ENCODE measurements around the gene GTF3A.

DNA sequence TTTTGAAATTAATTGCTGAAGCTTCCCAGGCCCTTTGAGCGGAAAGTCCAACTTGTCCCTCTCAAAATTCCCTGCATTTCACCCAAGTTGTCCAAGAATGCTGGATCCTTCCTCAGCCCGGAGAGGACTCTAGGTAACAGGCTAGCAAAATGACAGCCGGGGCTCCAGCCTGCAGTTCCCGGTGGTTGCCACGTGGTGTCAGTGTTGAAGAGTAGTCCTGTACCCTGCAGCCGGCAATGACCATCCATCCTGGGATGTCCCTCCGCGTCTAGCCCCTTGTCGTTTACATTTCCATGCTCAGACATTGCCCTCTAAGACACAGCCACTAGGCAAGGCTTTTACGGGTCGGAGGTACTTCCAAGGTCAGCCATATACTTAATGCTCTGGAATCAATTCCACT, 57.3 kb downstream of the GTF3A start:
- TF ChIP-seq EZH2 (IDR thresholded peaks at IDR 0.05; ENCODE audit: borderline replicate concordance, low read depth, low read length, poor library complexity, severe bottlenecking), result no peak
- TF ChIP-seq, protein P1, sequence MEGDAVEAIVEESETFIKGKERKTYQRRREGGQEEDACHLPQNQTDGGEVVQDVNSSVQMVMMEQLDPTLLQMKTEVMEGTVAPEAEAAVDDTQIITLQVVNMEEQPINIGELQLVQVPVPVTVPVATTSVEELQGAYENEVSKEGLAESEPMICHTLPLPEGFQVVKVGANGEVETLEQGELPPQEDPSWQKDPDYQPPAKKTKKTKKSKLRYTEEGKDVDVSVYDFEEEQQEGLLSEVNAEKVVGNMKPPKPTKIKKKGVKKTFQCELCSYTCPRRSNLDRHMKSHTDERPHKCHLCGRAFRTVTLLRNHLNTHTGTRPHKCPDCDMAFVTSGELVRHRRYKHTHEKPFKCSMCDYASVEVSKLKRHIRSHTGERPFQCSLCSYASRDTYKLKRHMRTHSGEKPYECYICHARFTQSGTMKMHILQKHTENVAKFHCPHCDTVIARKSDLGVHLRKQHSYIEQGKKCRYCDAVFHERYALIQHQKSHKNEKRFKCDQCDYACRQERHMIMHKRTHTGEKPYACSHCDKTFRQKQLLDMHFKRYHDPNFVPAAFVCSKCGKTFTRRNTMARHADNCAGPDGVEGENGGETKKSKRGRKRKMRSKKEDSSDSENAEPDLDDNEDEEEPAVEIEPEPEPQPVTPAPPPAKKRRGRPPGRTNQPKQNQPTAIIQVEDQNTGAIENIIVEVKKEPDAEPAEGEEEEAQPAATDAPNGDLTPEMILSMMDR (conservative IDR thresholded peaks at IDR 0.05; ENCODE audit: low read depth, low read length), result peak; percentile 78
